GM12864 (cell line): ENCODE results near the gene CREBL2.
"Not testable (repeated sequence)": the region's sequence is repeated elsewhere in the genome, so short reads cannot be mapped to it uniquely, and the experiment has no call there.

ENCODE experiments used
- DNase-seq: peaks from one replicate; pipeline ENCODE4 v3.0.0-alpha.2; 2011; ENCODE audit warnings: low read depth
- H3K4me3 ChIP-seq: 2 replicates; pipeline ENCODE4 v1.5.1; 2011; ENCODE audit warnings: mild to moderate bottlenecking, low read depth, low read length, control low read depth
- CTCF ChIP-seq: IDR thresholded peaks from 2 replicates; pipeline ENCODE4 v1.5.1; 2011; ENCODE audit warnings: low read depth, mild to moderate bottlenecking, moderate library complexity, low read length, control low read depth, inconsistent platforms; ENCODE audit errors: missing control alignments

The CREBL2 gene

GRCh38 chr12:12626471-12626870 lies 14.8 kb downstream of the CREBL2 start:
- no peak for TF ChIP-seq CTCF
- no peak for DNase-seq

GRCh38 chr12:12627308-12627827 lies 15.7 kb downstream of the CREBL2 start:
- DNase-seq, result no peak
- no peak overlapping the region for H3K4me3 ChIP-seq
- no peak for TF ChIP-seq CTCF

More at GRCh38 chr12:12626471-12626870, 14.8 kb downstream of the CREBL2 start:
- no peak overlapping the region for H3K4me3 ChIP-seq

- no peak for DNase-seq
- H3K4me3 ChIP-seq, result no peak overlapping the region
- no peak for TF ChIP-seq CTCF
These were observed 16.3 kb downstream of the CREBL2 start for GRCh38 chr12:12628013-12628412.

GRCh38 chr12:12630850-12631249 lies 19.2 kb downstream of the CREBL2 start:
- no peak for DNase-seq
- no peak for TF ChIP-seq CTCF
- no peak overlapping the region for H3K4me3 ChIP-seq

- no peak overlapping the region for H3K4me3 ChIP-seq
These were observed 24.0 kb downstream of the CREBL2 start for GRCh38 chr12:12635651-12636050.

GRCh38 chr12:12636641-12637040 lies 25.0 kb downstream of the CREBL2 start:
- DNase-seq, result no peak
- no peak for TF ChIP-seq CTCF
- H3K4me3 ChIP-seq, result no peak overlapping the region

More at GRCh38 chr12:12635651-12636050, 24.0 kb downstream of the CREBL2 start:
- no peak for TF ChIP-seq CTCF
- DNase-seq, result no peak

GRCh38 chr12:12639995-12640394 lies 28.3 kb downstream of the CREBL2 start:
- H3K4me3 ChIP-seq, DNase-seq: not testable (repeated sequence)
